ENCODE data around the gene ABCB7. TPM values are rescaled to one million over a fixed set of nuclear protein-coding genes. Genes with fewer than 3 reads are reported as not detected.
"Not testable (repeated sequence)": the region's sequence is repeated elsewhere in the genome, so short reads cannot be mapped to it uniquely, and the experiment has no call there.

The ABCB7 gene
- total and polyA plus RNA-seq, 8 donors: 3.0 to 13.3 (median 9.8) TPM

- DNase-seq: no peak
- 70 to 86% methylated on average over 5 of the region's 5 CpGs for WGBS, 2 donors
- no peak for ATAC-seq
- Histone ChIP-seq H3K36me3 (no peaks in the 10 kb centered on the region), H3K4me3 (no peak overlapping the region), H3K27me3 (no peaks in the 10 kb centered on the region), H3K27ac (no peak overlapping the region), H3K4me1 (no peaks in the 10 kb centered on the region), H3K9me3 (no peaks in the 10 kb centered on the region)
- intact Hi-C loops (cut with DNase I): no loop called here
- TF ChIP-seq CTCF (IDR thresholded peaks at IDR 0.05): no peak
- peak; percentile 56 for FAIRE-seq
These were observed 23.4 kb downstream of the ABCB7 start for GRCh38 chrX:75132672-75133071.

GRCh38 chrX:75131973-75132627 lies 24.0 kb downstream of the ABCB7 start:
- H3K27ac ChIP-seq: no peak overlapping the region

GRCh38 chrX:75129069-75129468 lies 27.0 kb downstream of the ABCB7 start:
- WGBS, 2 donors: 94 to 98% methylated on average over 4 of the region's 4 CpGs

More at GRCh38 chrX:75131973-75132627, 24.0 kb downstream of the ABCB7 start:
- intact Hi-C loops (cut with DNase I): no loop called here
- ATAC-seq (no peak), FAIRE-seq (no peak), DNase-seq (no peak)
- 75 to 91% methylated on average over 9 of the region's 9 CpGs for WGBS, 2 donors
- no peak overlapping the region for H3K4me3 ChIP-seq
- H3K9me3 ChIP-seq: no peaks in the 10 kb centered on the region
- no peak for TF ChIP-seq CTCF (IDR thresholded peaks at IDR 0.05)
- H3K4me1 ChIP-seq: no peaks in the 10 kb centered on the region
- H3K27me3 ChIP-seq: no peaks in the 10 kb centered on the region
- no peaks in the 10 kb centered on the region for H3K36me3 ChIP-seq

GRCh38 chrX:75118296-75118695 lies 37.8 kb downstream of the ABCB7 start:
- Histone ChIP-seq H3K9me3 (no peaks in the 10 kb centered on the region), H3K36me3 (no peaks in the 10 kb centered on the region), H3K4me1 (peaks cover 0 to 6% (median 0%) of the 10 kb centered on the region in 3 donors), H3K27ac (no peak overlapping the region), H3K4me3 (no peak overlapping the region), H3K27me3 (no peaks in the 10 kb centered on the region)
- TF ChIP-seq CTCF (IDR thresholded peaks at IDR 0.05): no peak
- 44 to 54% methylated on average over 2 of the region's 2 CpGs for WGBS, 2 donors
- DNase-seq (no peak), ATAC-seq (no peak), FAIRE-seq (no peak)
- intact Hi-C loops (cut with DNase I): no loop called here

More at GRCh38 chrX:75129069-75129468, 27.0 kb downstream of the ABCB7 start:
- H3K9me3 ChIP-seq; H3K36me3 ChIP-seq; H3K4me1 ChIP-seq; H3K27ac ChIP-seq; DNase-seq; H3K4me3 ChIP-seq; FAIRE-seq; intact Hi-C loops (cut with DNase I); H3K27me3 ChIP-seq; ATAC-seq: not testable (repeated sequence)

GRCh38 chrX:75115707-75116413 lies 40.2 kb downstream of the ABCB7 start:
- intact Hi-C loops (cut with DNase I): no loop called here
- no peak for TF ChIP-seq CTCF (IDR thresholded peaks at IDR 0.05)
- no peaks in the 10 kb centered on the region for H3K27me3 ChIP-seq
- no peaks in the 10 kb centered on the region for H3K36me3 ChIP-seq
- ATAC-seq (no peak), DNase-seq (no peak), FAIRE-seq (no peak)
- H3K27ac ChIP-seq: no peak overlapping the region
- H3K9me3 ChIP-seq: no peaks in the 10 kb centered on the region
- H3K4me3 ChIP-seq: no peak overlapping the region
- WGBS, 2 donors: 72 to 95% methylated on average over 5 of the region's 5 CpGs
- H3K4me1 ChIP-seq: peaks cover 0 to 6% (median 0%) of the 10 kb centered on the region in 3 donors
